Esophagus muscularis mucosa (tissue), 4 donors: ENCODE data around the gene ASMTL. TPM values are rescaled to one million over a fixed set of nuclear protein-coding genes. Genes with fewer than 3 reads are reported as not detected.
A peak's percentile ranks its signal among the peaks of the same experiment; 100 is the strongest.
"Not testable (repeated sequence)": the region's sequence is repeated elsewhere in the genome, so short reads cannot be mapped to it uniquely, and the experiment has no call there.

Source experiments
- DNase-seq: peaks from one replicate; pipeline ENCODE4 v3.0.0-alpha.2; 2017; ENCODE audit errors: extremely low spot score
- H3K27ac ChIP-seq, 4 donors: fragments of 200-600 bp; sonication (generic); replicated peaks in 1 of 4; 1 replicate in 3 of 4; 2 replicates in 1 of 4; pipeline ENCODE4 v1.5.1; 2016 to 2019; ENCODE audit warnings: mild to moderate bottlenecking in 1 of 4
- H3K27me3 ChIP-seq, 4 donors: fragments of 200-600 bp; sonication (generic); one replicate each; pipeline versions ENCODE4 v1.5.1 to v1.6.0; 2016 to 2019
- H3K36me3 ChIP-seq, 4 donors: fragments of 200-600 bp; sonication (generic); one replicate each; pipeline ENCODE4 v1.5.1; 2016 to 2019
- H3K4me1 ChIP-seq, 4 donors: fragments of 200-600 bp; sonication (generic); one replicate each; pipeline ENCODE4 v1.5.1; 2016 to 2019
- H3K4me3 ChIP-seq, 4 donors: fragments of 200-600 bp; sonication (generic); 1 replicate in 2 of 4; 2 replicates in 2 of 4; pipeline ENCODE4 v1.5.1; 2016 to 2019; ENCODE audit warnings: mild to moderate bottlenecking in 4 of 4, moderate library complexity in 1 of 4
- H3K9me3 ChIP-seq, 4 donors: fragments of 200-600 bp; sonication (generic); 1 replicate in 3 of 4; 2 replicates in 1 of 4; pipeline ENCODE4 v1.5.1; 2016 to 2019
- CTCF ChIP-seq, 3 experiments: fragments of 200-600 bp in 2 of 3; fragments of 450-650 bp in 1 of 3; sonication (generic) in 2 of 3; IDR thresholded peaks; one replicate each; pipeline ENCODE4 v1.5.1; 2017 to 2019; ENCODE audit warnings: antibody characterized with exemption in 3 of 3, mild to moderate bottlenecking in 2 of 3, moderate library complexity in 1 of 3
- EP300 ChIP-seq: sonication (generic); formaldehyde crosslinking; IDR thresholded peaks from one replicate; pipeline ENCODE4 v1.6.1; 2017; ENCODE audit warnings: antibody characterized with exemption
- POLR2A ChIP-seq: fragments of 450-650 bp; IDR thresholded peaks from one replicate; pipeline ENCODE4 v1.6.1; 2017; ENCODE audit warnings: antibody characterized with exemption, moderate library complexity, mild to moderate bottlenecking, low read depth
- POLR2AphosphoS5 ChIP-seq, 2 donors: sonication (generic); formaldehyde crosslinking; IDR thresholded peaks; one replicate each; pipeline ENCODE4 v1.6.1; 2017; ENCODE audit warnings: antibody characterized with exemption in 2 of 2
- WGBS: methylation state at CpG from one replicate; pipeline ENCODE4 v1.1.5; 2018; 5-methylcytosine and 5-hydroxymethylcytosine counted together
- intact Hi-C: fragments of 100-400 bp; cut with DNase I; formaldehyde crosslinking; loops from one replicate; pipeline ENCODE4 v1.15.1; 2023
- total RNA-seq, 4 donors: library from RNA; depleted of rRNA; stranded (reverse); fragments of >200 nt; gene quantifications; one replicate each; pipeline versions ENCODE4 v1.1.0 to v1.2.1, GENCODE V29; 2016

Gene ASMTL
- total RNA-seq, 4 donors from 2014 or later, result 28.7 to 52.2 (median 32.8) TPM

GRCh38 chrX:1385253-1386223 is 67.2 kb downstream of the ASMTL start:
- 92% methylated on average over 36 of the region's 36 CpGs for WGBS
- intact Hi-C loops, result no loop called here
- no peaks in the 10 kb centered on the region for H3K27me3 ChIP-seq
- H3K9me3 ChIP-seq, result no peaks in the 10 kb centered on the region
- TF ChIP-seq POLR2A (no peak), EP300 (no peak), POLR2AphosphoS5 (IDR thresholded peaks at IDR 0.05) (no peak), CTCF (IDR thresholded peaks at IDR 0.05) (no peak)
- H3K4me3 ChIP-seq, result no peak overlapping the region
- H3K4me1 ChIP-seq, result peaks cover 31 to 51% (median 43%) of the 10 kb centered on the region in 4 donors
- peaks cover 66 to 84% (median 74%) of the 10 kb centered on the region in 4 donors for H3K36me3 ChIP-seq
- no peak for DNase-seq
- H3K27ac ChIP-seq, result no peak overlapping the region

GRCh38 chrX:1384658-1385252 is 68.0 kb downstream of the ASMTL start:
- Histone ChIP-seq H3K4me1 (peaks cover 24 to 43% (median 36%) of the 10 kb centered on the region in 4 donors), H3K27ac (no peak overlapping the region), H3K9me3 (no peaks in the 10 kb centered on the region), H3K36me3 (peaks cover 62 to 76% (median 66%) of the 10 kb centered on the region in 4 donors), H3K27me3 (no peaks in the 10 kb centered on the region), H3K4me3 (no peak overlapping the region)
- 90% methylated on average over 18 of the region's 18 CpGs for WGBS
- TF ChIP-seq EP300, result no peak
- peak in 1 of 2 donors; percentile 5 for TF ChIP-seq POLR2AphosphoS5 (IDR thresholded peaks at IDR 0.05)
- intact Hi-C loops, result no loop called here
- no peak for DNase-seq

GRCh38 chrX:1380672-1381233 is 72.0 kb downstream of the ASMTL start:
- H3K27me3 ChIP-seq, result no peaks in the 10 kb centered on the region
- intact Hi-C loops, result no loop called here
- H3K27ac ChIP-seq, result peak overlapping the region in 1 of 4 donors; percentile 33
- H3K36me3 ChIP-seq, result peaks cover 27 to 53% (median 30%) of the 10 kb centered on the region in 4 donors
- no peak overlapping the region for H3K4me3 ChIP-seq
- 67% methylated on average over 20 of the region's 20 CpGs for WGBS
- no peaks in the 10 kb centered on the region for H3K9me3 ChIP-seq
- no peak for DNase-seq
- H3K4me1 ChIP-seq, result peaks cover 0 to 12% (median 4%) of the 10 kb centered on the region in 4 donors
- TF ChIP-seq EP300 (no peak), CTCF (IDR thresholded peaks at IDR 0.05) (no peak), POLR2AphosphoS5 (IDR thresholded peaks at IDR 0.05) (peak in 1 of 2 donors; percentile 15)

GRCh38 chrX:1378306-1378759 is 74.4 kb downstream of the ASMTL start:
- H3K4me3 ChIP-seq, result no peak overlapping the region
- H3K36me3 ChIP-seq, result peaks cover 3 to 29% (median 6%) of the 10 kb centered on the region in 4 donors
- no peak overlapping the region for H3K27ac ChIP-seq
- TF ChIP-seq CTCF (IDR thresholded peaks at IDR 0.05) (no peak), POLR2AphosphoS5 (IDR thresholded peaks at IDR 0.05) (no peak), POLR2A (no peak), EP300 (no peak)
- intact Hi-C loops, result no loop called here
- peaks cover 0 to 12% (median 4%) of the 10 kb centered on the region in 4 donors for H3K4me1 ChIP-seq
- H3K9me3 ChIP-seq, result no peaks in the 10 kb centered on the region
- no peaks in the 10 kb centered on the region for H3K27me3 ChIP-seq
- DNase-seq, result no peak
- 94% methylated on average over 5 of the region's 24 CpGs for WGBS

- no peak for DNase-seq
- H3K36me3 ChIP-seq, result peaks cover 9 to 27% (median 20%) of the 10 kb centered on the region in 4 donors
- intact Hi-C loops, result no loop called here
- 87% methylated on average over 4 of the region's 4 CpGs for WGBS
- no peaks in the 10 kb centered on the region for H3K4me1 ChIP-seq
- H3K4me3 ChIP-seq, result no peak overlapping the region
- H3K27ac ChIP-seq, result no peak overlapping the region
- H3K9me3 ChIP-seq, result no peaks in the 10 kb centered on the region
- no peak for TF ChIP-seq EP300
- TF ChIP-seq POLR2A, result no peak
- TF ChIP-seq POLR2AphosphoS5 (IDR thresholded peaks at IDR 0.05), result no peak
- no peak for TF ChIP-seq CTCF (IDR thresholded peaks at IDR 0.05)
- no peaks in the 10 kb centered on the region for H3K27me3 ChIP-seq
These were observed 84.4 kb downstream of the ASMTL start for GRCh38 chrX:1368385-1368698.

- H3K4me1 ChIP-seq, H3K27me3 ChIP-seq, H3K4me3 ChIP-seq, DNase-seq, H3K27ac ChIP-seq, intact Hi-C loops, H3K9me3 ChIP-seq: not testable (repeated sequence)
- no CpG with 5 or more reads among the region's 63 CpGs for WGBS
- peaks cover 9 to 47% (median 24%) of the 10 kb centered on the region in 4 donors for H3K36me3 ChIP-seq
These were observed 86.3 kb downstream of the ASMTL start for GRCh38 chrX:1366363-1366762.
